NCI-H748 (cell line): ENCODE data around the gene CHADL.

Source experiments
- DNase-seq: peaks from one replicate; lab custom pipeline; 2025; ENCODE audit not compliant: unreplicated experiment; lab: John Stamatoyannopoulos, UW

The CHADL gene

GRCh38 chr22:41234815-41235695 lies 5.7 kb downstream of the CHADL start:
- no peak for DNase-seq

- DNase-seq = no peak
Observed at GRCh38 chr22:41231369-41231768, 9.4 kb downstream of the CHADL start.

GRCh38 chr22:41230401-41230785 lies 10.3 kb downstream of the CHADL start:
- no peak for DNase-seq

GRCh38 chr22:41229730-41230400 lies 10.9 kb downstream of the CHADL start:
- no peak for DNase-seq

- DNase-seq = no peak
Observed at GRCh38 chr22:41229215-41229614, 11.5 kb downstream of the CHADL start.

- DNase-seq = no peak
Observed at GRCh38 chr22:41226723-41227655, 13.7 kb downstream of the CHADL start.

- DNase-seq = no peak
Observed at GRCh38 chr22:41223535-41223934, 17.2 kb downstream of the CHADL start.

GRCh38 chr22:41222846-41223507 lies 17.8 kb downstream of the CHADL start:
- no peak for DNase-seq

- DNase-seq = no peak
Observed at GRCh38 chr22:41217553-41218157, 23.1 kb downstream of the CHADL start.

GRCh38 chr22:41216984-41217383 lies 23.7 kb downstream of the CHADL start:
- no peak for DNase-seq

- no peak for DNase-seq
Observed at GRCh38 chr22:41215926-41216325, 24.8 kb downstream of the CHADL start.

GRCh38 chr22:41215409-41215808 lies 25.3 kb downstream of the CHADL start:
- no peak for DNase-seq

GRCh38 chr22:41206719-41207118 lies 34.0 kb downstream of the CHADL start:
- DNase-seq = no peak

- peak; percentile 99 for DNase-seq
Observed at GRCh38 chr22:41204992-41205900, 35.5 kb downstream of the CHADL start, which contains the start of gene L3MBTL2. Gene L3MBTL2 (plus strand): TSS chr22:41205312. CDS start chr22:41205363, 51 bp downstream.

- no peak for DNase-seq
Observed at GRCh38 chr22:41204066-41204465, 36.7 kb downstream of the CHADL start.

- DNase-seq = no peak
Observed at GRCh38 chr22:41203118-41203517, 37.6 kb downstream of the CHADL start.

- DNase-seq = peak; percentile 13
Observed at GRCh38 chr22:41201141-41201540, 39.6 kb downstream of the CHADL start.

- DNase-seq = peak; percentile 53
Observed at GRCh38 chr22:41198027-41198580, 42.6 kb downstream of the CHADL start.
